ENCODE data around the gene FMO5. TPM values are rescaled to one million over a fixed set of nuclear protein-coding genes. Genes with fewer than 3 reads are reported as not detected.

The FMO5 gene
- total RNA-seq, 2 experiments from 2014 or later: 1.7 to 3.9 TPM

- Histone ChIP-seq H3K27ac (ENCODE audit: low read depth, low read length, poor library complexity, severe bottlenecking) (no peak overlapping the region), H2AFZ (ENCODE audit: low read length) (no peak overlapping the region), H3K4me2 (ENCODE audit: low read length) (peak overlapping the region; percentile 90), H3K4me1 (ENCODE audit: insufficient read depth, low read length, poor library complexity, severe bottlenecking) (peaks cover 30% of the 10 kb centered on the region), H3K79me2 (ENCODE audit: insufficient read depth, low read depth, low read length) (peaks cover 35% of the 10 kb centered on the region), H3K9me3 (ENCODE audit: low read length) (no peaks in the 10 kb centered on the region), H3K36me3 (ENCODE audit: insufficient read depth, low read length) (peaks cover 28% of the 10 kb centered on the region), H3K9me2 (ENCODE audit: insufficient read depth, low read length) (no peaks in the 10 kb centered on the region), H3K4me3 (ENCODE audit: low read depth, low read length, poor library complexity, severe bottlenecking) (peak overlapping the region; percentile 87), H4K20me1 (ENCODE audit: insufficient read depth, low read length) (no peaks in the 10 kb centered on the region)
- POLR2A ChIA-PET: interaction anchor here (2.5 kb wide), 1 partner anchor 127 kb away, joined by 10 read pairs; no protein-coding TSS in a partner anchor
- intact Hi-C loops (cut with micrococcal nuclease; ENCODE audit: unreplicated experiment): no loop called here
- TF ChIP-seq EZH2phosphoT487 (IDR thresholded peaks at IDR 0.05; ENCODE audit: borderline replicate concordance, low read depth, low read length) (no peak), CTCF (conservative IDR thresholded peaks at IDR 0.05; ENCODE audit: low read length) (no peak)
- BruUV-seq (replicated peaks): no TSS peak
- no peak for DNase-seq (ENCODE audit: low spot score)
- CTCF ChIA-PET (ENCODE audit: unreplicated experiment): no interaction called here
Measured at GRCh38 chr1:147169840-147170674, 55.1 kb downstream of the FMO5 start.

GRCh38 chr1:147169171-147169570 lies 56.0 kb downstream of the FMO5 start:
- TF ChIP-seq EZH2phosphoT487 (IDR thresholded peaks at IDR 0.05; ENCODE audit: borderline replicate concordance, low read depth, low read length) (no peak), CTCF (conservative IDR thresholded peaks at IDR 0.05; ENCODE audit: low read length) (no peak)
- Histone ChIP-seq H3K9me3 (ENCODE audit: low read length) (no peaks in the 10 kb centered on the region), H3K4me2 (ENCODE audit: low read length) (peak overlapping the region; percentile 90; the same call in 1 of the 2 replicates), H3K79me2 (ENCODE audit: insufficient read depth, low read depth, low read length) (peaks cover 35% of the 10 kb centered on the region), H3K4me3 (ENCODE audit: low read depth, low read length, poor library complexity, severe bottlenecking) (peak overlapping the region; percentile 87), H2AFZ (ENCODE audit: low read length) (no peak overlapping the region), H4K20me1 (ENCODE audit: insufficient read depth, low read length) (no peaks in the 10 kb centered on the region), H3K27ac (ENCODE audit: low read depth, low read length, poor library complexity, severe bottlenecking) (no peak overlapping the region), H3K36me3 (ENCODE audit: insufficient read depth, low read length) (peaks cover 35% of the 10 kb centered on the region), H3K9me2 (ENCODE audit: insufficient read depth, low read length) (no peaks in the 10 kb centered on the region), H3K4me1 (ENCODE audit: insufficient read depth, low read length, poor library complexity, severe bottlenecking) (peaks cover 30% of the 10 kb centered on the region)
- BruUV-seq (replicated peaks): TSS peak; percentile 50
- no peak for DNase-seq (ENCODE audit: low spot score)
- CTCF ChIA-PET (ENCODE audit: unreplicated experiment): no interaction called here
- POLR2A ChIA-PET: interaction anchor here (0.7 to 2.5 kb wide), 3 partner anchors 10 to 126 kb away, joined by 3 to 10 read pairs (median 3); no protein-coding TSS in a partner anchor
- intact Hi-C loops (cut with micrococcal nuclease; ENCODE audit: unreplicated experiment): no loop called here

GRCh38 chr1:147168626-147169058 lies 56.5 kb downstream of the FMO5 start:
- peaks cover 35% of the 10 kb centered on the region for H3K79me2 ChIP-seq (ENCODE audit: insufficient read depth, low read depth, low read length)
- no peak for DNase-seq (ENCODE audit: low spot score)
- H3K36me3 ChIP-seq (ENCODE audit: insufficient read depth, low read length): peaks cover 39% of the 10 kb centered on the region
- BruUV-seq (replicated peaks): no TSS peak
- no peak for TF ChIP-seq EZH2phosphoT487 (IDR thresholded peaks at IDR 0.05; ENCODE audit: borderline replicate concordance, low read depth, low read length)
- TF ChIP-seq CTCF (conservative IDR thresholded peaks at IDR 0.05; ENCODE audit: low read length): no peak
- no peaks in the 10 kb centered on the region for H4K20me1 ChIP-seq (ENCODE audit: insufficient read depth, low read length)
- no peak overlapping the region for H3K4me3 ChIP-seq (ENCODE audit: low read depth, low read length, poor library complexity, severe bottlenecking)
- ChIA-PET CTCF (ENCODE audit: unreplicated experiment) (no interaction called here), POLR2A (interaction anchor here (0.6 to 2.5 kb wide), 4 partner anchors 11 to 126 kb away, joined by 3 to 10 read pairs (median 4); no protein-coding TSS in a partner anchor)
- H3K4me1 ChIP-seq (ENCODE audit: insufficient read depth, low read length, poor library complexity, severe bottlenecking): peaks cover 26% of the 10 kb centered on the region
- H2AFZ ChIP-seq (ENCODE audit: low read length): no peak overlapping the region
- H3K27ac ChIP-seq (ENCODE audit: low read depth, low read length, poor library complexity, severe bottlenecking): no peak overlapping the region
- intact Hi-C loops (cut with micrococcal nuclease; ENCODE audit: unreplicated experiment): no loop called here
- no peaks in the 10 kb centered on the region for H3K9me2 ChIP-seq (ENCODE audit: insufficient read depth, low read length)
- H3K9me3 ChIP-seq (ENCODE audit: low read length): no peaks in the 10 kb centered on the region
- no peak overlapping the region for H3K4me2 ChIP-seq (ENCODE audit: low read length)
